Lower lobe of right lung (tissue), 2 donors: ENCODE results near the gene ECI2. TPM values are rescaled to one million over a fixed set of nuclear protein-coding genes. Genes with fewer than 3 reads are reported as not detected.
"Not testable (repeated sequence)": the region's sequence is repeated elsewhere in the genome, so short reads cannot be mapped to it uniquely, and the experiment has no call there.

Experiments used
- ATAC-seq, 2 donors: fragments of 200-7000 bp; cut with Tn5 transposase; one replicate each; pipeline ENCODE4 v1.9.1; 2020 to 2022; ENCODE audit warnings: mild to moderate bottlenecking in 2 of 2, moderate library complexity in 2 of 2
- DNase-seq: peaks from one replicate; pipeline ENCODE4 v3.0.0-alpha.2; 2020
- H3K27ac ChIP-seq: fragments of 200-600 bp; one replicate; pipeline ENCODE4 v1.8.0; 2022
- H3K27me3 ChIP-seq: fragments of 200-600 bp; one replicate; pipeline ENCODE4 v1.8.0; 2022; ENCODE audit warnings: low read depth
- H3K36me3 ChIP-seq: fragments of 200-600 bp; one replicate; pipeline ENCODE4 v1.8.0; 2022; ENCODE audit warnings: mild to moderate bottlenecking
- H3K4me1 ChIP-seq: fragments of 200-600 bp; one replicate; pipeline ENCODE4 v1.8.0; 2022
- H3K4me3 ChIP-seq: fragments of 200-600 bp; one replicate; pipeline ENCODE4 v1.8.0; 2022; ENCODE audit warnings: mild to moderate bottlenecking
- H3K9me3 ChIP-seq: fragments of 200-600 bp; one replicate; pipeline ENCODE4 v1.8.0; 2022
- intact Hi-C: fragments of 100-400 bp; cut with DNase I; formaldehyde crosslinking; loops from one replicate; pipeline ENCODE4 v1.11.0; 2022
- total RNA-seq: library from RNA; stranded (reverse); fragmentation: NEBNext Ultra II Directional; extraction: Animal tissue kit (Norgen Biotek cat#: 25700); gene quantifications from one replicate; pipeline ENCODE4 v1.2.1, GENCODE V29; 2021
- TF ChIP-seq, protein P1 (sequence below): fragments of 200-600 bp; IDR thresholded peaks from one replicate; pipeline ENCODE4 v1.8.0; 2022; ENCODE audit warnings: antibody characterized with exemption, mild to moderate bottlenecking
- donor health status: DM: no; HTN: yes; CAD: no; lungs with severe emphysema.

The ECI2 gene
- total RNA-seq, 1 donor from 2014 or later: 40.2 TPM

DNA sequence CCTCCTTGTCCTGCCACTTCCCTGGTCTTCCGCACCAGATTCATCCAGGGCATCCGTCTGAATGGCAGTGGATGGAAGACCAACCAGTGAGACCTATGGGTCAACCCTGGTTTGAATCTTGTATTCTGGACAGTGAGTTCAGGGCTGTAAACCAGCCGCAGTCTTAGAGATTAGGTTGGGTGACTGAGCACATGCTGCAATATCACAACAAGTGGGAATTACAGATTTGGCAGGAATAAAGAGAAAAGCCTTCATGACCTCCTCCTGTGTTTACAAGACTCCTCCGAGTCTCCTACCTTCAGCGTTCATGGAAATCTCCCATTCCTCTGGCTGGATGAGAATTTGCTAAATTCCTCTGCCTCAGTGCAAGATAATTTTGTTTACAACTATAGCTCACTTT, 9.9 kb downstream of the ECI2 start:
- Histone ChIP-seq H3K4me1 (no peaks in the 10 kb centered on the region), H3K36me3 (peaks cover 100% of the 10 kb centered on the region), H3K9me3 (no peaks in the 10 kb centered on the region), H3K27ac (no peak overlapping the region), H3K27me3 (no peaks in the 10 kb centered on the region), H3K4me3 (no peak overlapping the region)
- intact Hi-C loops: no loop called here
- TF ChIP-seq, protein P1, sequence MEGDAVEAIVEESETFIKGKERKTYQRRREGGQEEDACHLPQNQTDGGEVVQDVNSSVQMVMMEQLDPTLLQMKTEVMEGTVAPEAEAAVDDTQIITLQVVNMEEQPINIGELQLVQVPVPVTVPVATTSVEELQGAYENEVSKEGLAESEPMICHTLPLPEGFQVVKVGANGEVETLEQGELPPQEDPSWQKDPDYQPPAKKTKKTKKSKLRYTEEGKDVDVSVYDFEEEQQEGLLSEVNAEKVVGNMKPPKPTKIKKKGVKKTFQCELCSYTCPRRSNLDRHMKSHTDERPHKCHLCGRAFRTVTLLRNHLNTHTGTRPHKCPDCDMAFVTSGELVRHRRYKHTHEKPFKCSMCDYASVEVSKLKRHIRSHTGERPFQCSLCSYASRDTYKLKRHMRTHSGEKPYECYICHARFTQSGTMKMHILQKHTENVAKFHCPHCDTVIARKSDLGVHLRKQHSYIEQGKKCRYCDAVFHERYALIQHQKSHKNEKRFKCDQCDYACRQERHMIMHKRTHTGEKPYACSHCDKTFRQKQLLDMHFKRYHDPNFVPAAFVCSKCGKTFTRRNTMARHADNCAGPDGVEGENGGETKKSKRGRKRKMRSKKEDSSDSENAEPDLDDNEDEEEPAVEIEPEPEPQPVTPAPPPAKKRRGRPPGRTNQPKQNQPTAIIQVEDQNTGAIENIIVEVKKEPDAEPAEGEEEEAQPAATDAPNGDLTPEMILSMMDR: no peak
- ATAC-seq (no peak), DNase-seq (no peak)

DNA sequence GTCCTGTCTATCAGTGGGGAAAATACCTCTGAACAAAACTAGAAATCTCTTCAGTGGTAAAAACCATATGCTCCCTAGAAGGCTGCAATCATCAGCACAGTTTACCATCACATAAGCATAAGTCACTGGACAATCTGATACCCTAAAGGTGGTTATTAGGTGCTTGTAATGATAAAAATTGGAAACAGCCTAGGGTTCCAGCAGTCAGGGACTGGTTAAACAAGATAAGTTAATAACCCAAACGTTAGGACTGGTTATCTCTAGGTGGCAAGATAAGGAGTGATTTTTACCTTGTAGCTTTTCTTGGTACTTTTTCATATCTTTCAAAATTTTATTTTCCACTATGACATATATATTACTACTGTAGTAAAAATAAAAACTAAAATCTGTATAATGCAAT, 11.0 kb downstream of the ECI2 start:
- peaks cover 100% of the 10 kb centered on the region for H3K36me3 ChIP-seq
- intact Hi-C loops: no loop called here

DNA sequence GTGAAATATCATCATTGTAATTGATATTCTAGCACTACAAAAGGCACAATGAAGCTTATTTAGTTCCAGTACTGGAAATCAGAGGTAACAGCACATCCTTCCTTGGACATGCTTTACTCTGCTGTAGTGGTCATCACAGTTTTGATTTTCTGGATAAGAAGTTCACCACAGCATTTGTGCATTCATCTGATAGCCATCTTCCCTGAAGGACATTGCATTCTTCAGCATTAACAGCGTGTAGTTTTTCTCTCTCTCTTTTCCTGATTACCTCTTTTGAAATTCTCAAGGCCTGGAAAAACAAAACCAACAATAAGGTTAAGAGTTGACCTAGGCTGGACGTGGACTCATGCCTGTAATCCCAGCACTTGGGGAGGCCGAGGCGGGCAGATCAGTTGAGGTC, 19.6 kb downstream of the ECI2 start:
- H3K36me3 ChIP-seq: peaks cover 62% of the 10 kb centered on the region
- intact Hi-C loops: no loop called here
- ATAC-seq (no peak), DNase-seq (no peak)
- H3K4me1 ChIP-seq: no peaks in the 10 kb centered on the region
- no peak overlapping the region for H3K4me3 ChIP-seq
- H3K27me3 ChIP-seq: no peaks in the 10 kb centered on the region
- H3K9me3 ChIP-seq: no peaks in the 10 kb centered on the region
- no peak overlapping the region for H3K27ac ChIP-seq
- TF ChIP-seq, protein P1: no peak

More for the DNA sequence above, 11.0 kb downstream of the ECI2 start:
- Histone ChIP-seq H3K4me3 (no peak overlapping the region), H3K4me1 (no peaks in the 10 kb centered on the region), H3K27me3 (no peaks in the 10 kb centered on the region), H3K9me3 (no peaks in the 10 kb centered on the region), H3K27ac (no peak overlapping the region)
- DNase-seq (no peak), ATAC-seq (no peak)
- TF ChIP-seq, protein P1: no peak

DNA sequence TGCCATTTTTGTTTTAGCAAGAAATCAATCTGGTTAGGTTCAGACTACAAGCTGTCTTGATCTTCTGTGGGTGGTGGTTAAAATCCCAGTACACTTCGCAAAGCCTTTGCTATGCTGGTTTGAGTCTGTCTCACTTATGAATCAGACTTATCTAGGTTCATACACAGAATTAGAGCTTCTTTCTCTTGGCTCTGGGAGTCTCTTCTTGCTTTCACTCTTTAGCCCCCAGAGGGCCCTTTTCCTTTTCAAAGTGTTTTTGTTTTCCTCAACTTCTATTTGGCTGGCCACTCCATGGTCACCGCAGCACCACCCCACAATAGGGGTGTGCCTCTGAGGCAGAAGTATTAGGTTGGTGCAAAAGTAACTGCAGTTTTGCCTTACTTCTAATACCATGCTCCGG, 21.3 kb downstream of the ECI2 start:
- Histone ChIP-seq H3K36me3 (peaks cover 46% of the 10 kb centered on the region), H3K4me1 (no peaks in the 10 kb centered on the region), H3K27me3 (no peaks in the 10 kb centered on the region), H3K4me3 (no peak overlapping the region), H3K9me3 (no peaks in the 10 kb centered on the region), H3K27ac (no peak overlapping the region)
- TF ChIP-seq, protein P1: no peak
- intact Hi-C loops: no loop called here
- DNase-seq: no peak
- ATAC-seq: no peak

DNA sequence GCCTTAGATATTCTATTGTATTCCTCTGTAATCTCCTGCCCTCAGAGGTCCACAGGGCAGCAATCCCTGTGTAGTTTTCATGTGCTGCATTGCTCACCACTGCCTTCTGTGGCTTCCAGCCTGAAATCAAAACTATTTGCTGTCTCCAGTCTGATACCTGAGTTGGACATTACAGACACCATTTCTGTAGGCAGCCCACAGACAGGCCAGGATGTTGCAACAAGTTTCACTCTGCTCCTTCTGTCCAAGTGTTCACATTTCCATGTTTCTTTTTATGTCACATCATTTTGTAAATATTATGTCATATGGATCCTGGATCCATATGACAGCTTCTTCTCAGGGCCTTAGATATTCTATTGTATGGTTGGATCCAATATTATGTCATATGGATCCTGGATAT, 21.7 kb downstream of the ECI2 start:
- intact Hi-C loops: no loop called here
- no peaks in the 10 kb centered on the region for H3K27me3 ChIP-seq
- H3K9me3 ChIP-seq: no peaks in the 10 kb centered on the region
- H3K27ac ChIP-seq: no peak overlapping the region
- DNase-seq (no peak), ATAC-seq (no peak)
- peaks cover 41% of the 10 kb centered on the region for H3K36me3 ChIP-seq
- no peaks in the 10 kb centered on the region for H3K4me1 ChIP-seq
- H3K4me3 ChIP-seq: no peak overlapping the region
- TF ChIP-seq, protein P1: no peak

DNA sequence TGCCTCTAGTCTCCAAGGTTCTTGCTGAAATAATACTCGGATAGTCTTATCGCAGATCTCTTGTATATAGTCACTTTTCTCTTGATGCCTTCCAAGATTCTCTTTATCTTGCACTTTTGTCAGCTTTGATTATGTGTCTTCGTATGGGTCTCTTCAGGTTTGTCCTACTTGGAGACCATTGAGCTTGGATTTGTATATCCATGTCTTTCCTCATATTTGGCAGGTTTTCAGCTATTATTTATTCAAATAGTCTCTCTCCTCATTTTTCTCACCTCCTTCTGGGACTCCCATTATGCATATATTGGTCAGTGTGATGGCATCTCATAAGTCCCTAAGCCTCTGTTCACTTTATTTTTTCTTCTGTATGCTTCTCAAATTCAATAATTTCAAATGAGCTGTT, 23.0 kb downstream of the ECI2 start:
- intact Hi-C loops: no loop called here
- H3K9me3 ChIP-seq: no peaks in the 10 kb centered on the region
- TF ChIP-seq, protein P1: no peak

DNA sequence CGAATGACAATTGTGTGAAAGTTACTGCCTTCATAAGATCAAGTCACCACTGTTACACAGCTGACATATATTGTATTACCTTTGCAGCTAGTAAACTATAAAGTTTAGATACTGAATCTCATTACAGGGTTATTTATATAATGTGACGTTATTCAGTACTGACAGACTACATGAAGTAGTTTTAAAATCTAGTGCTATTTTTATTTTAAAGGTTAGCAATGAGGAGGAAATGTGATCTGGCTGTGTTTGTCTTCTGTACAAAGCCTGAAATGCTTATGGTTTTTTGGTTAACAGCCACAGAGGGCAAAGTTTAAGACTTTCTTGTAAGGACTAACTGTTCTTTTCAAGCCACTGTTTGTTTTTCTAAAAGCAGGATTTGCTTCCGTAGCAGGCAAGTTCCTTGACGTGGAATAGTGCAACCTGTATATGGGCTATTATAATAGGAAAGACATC, 26.0 kb downstream of the ECI2 start:
- DNase-seq, H3K9me3 ChIP-seq, H3K4me1 ChIP-seq, intact Hi-C loops, H3K4me3 ChIP-seq, H3K27ac ChIP-seq, H3K36me3 ChIP-seq, H3K27me3 ChIP-seq: not testable (repeated sequence)
- ATAC-seq: peak; percentile 42 to 46

More for the DNA sequence above, 23.0 kb downstream of the ECI2 start:
- Histone ChIP-seq H3K4me3 (no peak overlapping the region), H3K36me3 (peaks cover 28% of the 10 kb centered on the region), H3K27ac (no peak overlapping the region), H3K4me1 (no peaks in the 10 kb centered on the region), H3K27me3 (no peaks in the 10 kb centered on the region)
- DNase-seq (no peak), ATAC-seq (no peak)
